K562 (cell line): ENCODE data around the gene MOB3C. TPM values are rescaled to one million over a fixed set of nuclear protein-coding genes. Genes with fewer than 3 reads are reported as not detected.

ENCODE experiments used
- EHMT2 ChIP-seq: fragments of 450-650 bp; IDR thresholded peaks from 2 replicates; pipeline ENCODE4 v1.6.1; 2018; ENCODE audit warnings: antibody characterized with exemption
- ETV1 ChIP-seq: fragments of 450-650 bp; conservative IDR thresholded peaks from 2 replicates; pipeline ENCODE4 v1.6.1; 2016; ENCODE audit warnings: missing genetic modification characterization, control low read depth, low read depth, missing compliant biosample characterization
- SMARCE1 ChIP-seq: fragments of 450-650 bp; IDR thresholded peaks from 2 replicates; pipeline ENCODE4 v1.7.1; 2016; ENCODE audit warnings: mild to moderate bottlenecking
- TSHZ1 ChIP-seq: fragments of 250-450 bp; sonication (Bioruptor Pico); IDR thresholded peaks from 2 replicates; pipeline ENCODE4 v1.4.0; 2020; ENCODE audit warnings: mild to moderate bottlenecking, moderate library complexity
- ZNF551 ChIP-seq: fragments of 250-450 bp; sonication (Bioruptor Pico); IDR thresholded peaks from 2 replicates; pipeline ENCODE4 v1.5.0; 2021; ENCODE audit warnings: mild to moderate bottlenecking, moderate library complexity
- polyA plus RNA-seq, 8 experiments: library from polyadenylated mRNA; depleted of rRNA in 4 of 8; stranded (reverse) in 5 of 8; unstranded in 3 of 8; fragments of >200 nt; fragmentation: Nextera tagmentation in 2 of 8; fragmentation: Illumina TruSeq in 1 of 8; extraction: Ambion mirVana in 2 of 8; extraction: Trizol in 1 of 8; gene quantifications; 2 replicates each; pipeline versions ENCODE4 v1.2.1 to v1.2.3, GENCODE V29; 2011 to 2014; ENCODE audit warnings: inconsistent platforms in 1 of 8, missing spikeins in 1 of 8
- total RNA-seq, 7 experiments: library from RNA; depleted of rRNA in 6 of 7; stranded (reverse); fragments of >200 nt in 6 of 7; fragmentation: Illumina TruSeq in 2 of 7; extraction: Trizol in 2 of 7; gene quantifications; 2 replicates each; pipeline versions ENCODE4 v1.2.1 to v1.2.3, GENCODE V29; 2011 to 2021; ENCODE audit warnings: low replicate concordance in 1 of 7
- TF ChIP-seq, protein P1 (sequence below), 2 experiments: IDR thresholded peaks; 2 replicates each; pipeline ENCODE4 v1.6.1; 2012; ENCODE audit warnings: improper control_type of control experiment in 2 of 2, low read depth in 2 of 2, low read length in 2 of 2, borderline replicate concordance in 1 of 2

Gene MOB3C
- total and polyA plus RNA-seq, 9 of the 15 experiments (the other 6 are each of a cell fraction or from before 2014, with no cell fraction given), result 1.0 to 7.5 (median 3.7) TPM

- no peak for TF ChIP-seq TSHZ1 (CRISPR knock-in tag)
- no peak for TF ChIP-seq ETV1 (tag)
- TF ChIP-seq EHMT2, result no peak
- no peak for TF ChIP-seq ZNF551 (CRISPR knock-in tag)
- no peak for TF ChIP-seq SMARCE1
- TF ChIP-seq, protein P1, sequence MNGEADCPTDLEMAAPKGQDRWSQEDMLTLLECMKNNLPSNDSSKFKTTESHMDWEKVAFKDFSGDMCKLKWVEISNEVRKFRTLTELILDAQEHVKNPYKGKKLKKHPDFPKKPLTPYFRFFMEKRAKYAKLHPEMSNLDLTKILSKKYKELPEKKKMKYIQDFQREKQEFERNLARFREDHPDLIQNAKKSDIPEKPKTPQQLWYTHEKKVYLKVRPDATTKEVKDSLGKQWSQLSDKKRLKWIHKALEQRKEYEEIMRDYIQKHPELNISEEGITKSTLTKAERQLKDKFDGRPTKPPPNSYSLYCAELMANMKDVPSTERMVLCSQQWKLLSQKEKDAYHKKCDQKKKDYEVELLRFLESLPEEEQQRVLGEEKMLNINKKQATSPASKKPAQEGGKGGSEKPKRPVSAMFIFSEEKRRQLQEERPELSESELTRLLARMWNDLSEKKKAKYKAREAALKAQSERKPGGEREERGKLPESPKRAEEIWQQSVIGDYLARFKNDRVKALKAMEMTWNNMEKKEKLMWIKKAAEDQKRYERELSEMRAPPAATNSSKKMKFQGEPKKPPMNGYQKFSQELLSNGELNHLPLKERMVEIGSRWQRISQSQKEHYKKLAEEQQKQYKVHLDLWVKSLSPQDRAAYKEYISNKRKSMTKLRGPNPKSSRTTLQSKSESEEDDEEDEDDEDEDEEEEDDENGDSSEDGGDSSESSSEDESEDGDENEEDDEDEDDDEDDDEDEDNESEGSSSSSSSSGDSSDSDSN (IDR thresholded peaks at IDR 0.05; ENCODE audit: borderline replicate concordance in 1 of 2, low read depth in 2 of 2, low read length in 2 of 2), result no peak
Measured at GRCh38 chr1:46569884-46570725, 46.5 kb downstream of the MOB3C start (continued).
